HUES48 (cell line): ENCODE measurements around the gene SCOC.
A peak's percentile ranks its signal among the peaks of the same experiment; 100 is the strongest.

Experiments used
- H3K27ac ChIP-seq: one replicate; pipeline ENCODE4 v1.7.0; 2013; ENCODE audit warnings: low read depth, low read length, inconsistent platforms
- H3K27me3 ChIP-seq: 2 replicates; pipeline ENCODE4 v1.6.1; 2013; ENCODE audit warnings: mild to moderate bottlenecking, low read length; ENCODE audit not compliant: control insufficient read depth, insufficient read depth
- H3K36me3 ChIP-seq: 2 replicates; pipeline ENCODE4 v1.6.1; 2013; ENCODE audit warnings: low read length; ENCODE audit not compliant: control insufficient read depth, insufficient read depth
- H3K4me1 ChIP-seq: 2 replicates; pipeline ENCODE4 v1.6.1; 2013; ENCODE audit warnings: mild to moderate bottlenecking, low read length; ENCODE audit not compliant: control insufficient read depth, insufficient read depth
- H3K4me3 ChIP-seq: 2 replicates; pipeline ENCODE4 v1.5.1; 2013; ENCODE audit warnings: mild to moderate bottlenecking, low read depth, low read length
- H3K9ac ChIP-seq: 2 replicates; pipeline ENCODE4 v1.6.1; 2013; ENCODE audit warnings: mild to moderate bottlenecking, low read depth, low read length, moderate library complexity
- H3K9me3 ChIP-seq: 2 replicates; pipeline ENCODE4 v1.6.1; 2013; ENCODE audit warnings: low read length; ENCODE audit not compliant: control insufficient read depth, insufficient read depth

SCOC gene

DNA sequence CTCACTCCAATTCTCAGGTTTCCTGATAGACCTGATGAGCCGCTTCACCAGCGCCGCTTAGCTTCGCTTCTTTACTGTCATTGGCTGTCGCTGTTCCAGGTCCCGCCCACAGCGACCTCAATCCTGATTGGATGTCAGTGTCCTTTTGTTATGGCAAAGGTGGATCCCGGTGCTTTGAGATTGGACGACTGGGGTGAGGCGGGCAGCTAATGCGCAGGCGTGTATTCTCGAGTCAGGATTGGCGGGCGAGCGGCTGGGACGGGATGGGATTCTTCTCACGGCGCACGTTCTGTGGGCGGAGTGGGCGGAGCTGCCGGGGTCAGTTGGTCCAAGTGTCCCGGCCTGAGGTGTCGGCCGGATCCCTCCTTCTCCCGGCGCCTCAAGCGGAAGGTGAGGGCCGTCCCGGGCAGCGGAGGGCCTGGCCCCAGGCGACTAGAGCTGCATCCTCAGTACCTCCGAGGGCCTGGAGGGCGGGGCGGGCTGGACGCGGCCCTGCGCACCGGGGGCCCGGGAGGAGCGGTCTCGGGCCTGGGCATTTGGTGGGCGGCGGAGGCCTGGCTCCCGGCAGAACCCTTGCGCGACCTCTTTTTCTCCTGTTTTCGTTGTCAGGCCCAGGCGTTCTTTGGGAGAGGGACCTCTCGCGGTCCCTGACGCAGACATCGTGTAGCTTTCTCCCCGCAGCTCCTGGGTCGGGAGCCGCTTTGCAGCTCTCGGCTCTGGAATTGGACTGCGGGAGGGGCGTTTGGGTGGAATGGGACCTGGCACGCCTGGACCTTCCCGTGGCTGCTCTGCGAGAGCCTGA is at the start of gene SCOC:
SCOC (plus strand) TSS at position 319 of the 802 bp plus-strand sequence. CDS start 5,525 bp downstream, outside the sequence.
- peaks cover 7% of the 10 kb centered on the region; the same call in 1 of the 2 replicates for H3K4me1 ChIP-seq
- H3K36me3 ChIP-seq: no peaks in the 10 kb centered on the region
- H3K4me3 ChIP-seq: peak within 1 kb of the TSS; percentile 89
- peak within 1 kb of the TSS; percentile 64 for H3K9ac ChIP-seq
- H3K9me3 ChIP-seq: no peaks in the 10 kb centered on the region
- H3K27me3 ChIP-seq: no peaks in the 10 kb centered on the region
- H3K27ac ChIP-seq: peak within 1 kb of the TSS; percentile 96

DNA sequence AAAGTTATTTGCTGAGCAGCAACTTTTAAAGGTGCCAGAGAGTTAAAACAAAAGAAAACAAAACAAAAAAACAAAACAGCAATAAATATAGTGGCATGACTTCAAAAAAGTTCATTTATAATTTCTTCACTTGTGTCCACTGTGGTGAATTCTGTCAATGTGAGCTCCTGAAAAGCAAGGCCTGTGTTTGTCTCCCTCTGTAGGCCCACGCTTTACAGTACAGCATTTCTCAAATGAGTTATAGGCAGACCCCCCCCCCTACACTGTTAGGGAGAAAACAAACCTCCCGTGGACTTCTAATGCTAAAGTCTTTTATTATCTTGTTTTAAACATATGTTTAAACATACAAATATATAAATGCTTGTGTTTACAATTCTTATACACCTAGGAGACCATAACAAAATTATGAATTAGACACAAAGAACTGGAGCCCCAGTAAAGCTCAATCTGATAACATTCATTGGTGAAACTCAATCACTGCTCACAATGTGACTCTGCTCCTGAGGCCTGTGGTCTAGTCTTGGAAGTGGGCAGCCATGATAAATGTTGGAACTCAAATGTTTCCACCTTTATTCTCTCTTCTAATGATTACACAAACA is 47.0 kb upstream of the SCOC start:
- Histone ChIP-seq H3K4me3 (no peak overlapping the region), H3K9me3 (no peaks in the 10 kb centered on the region), H3K27ac (no peak overlapping the region), H3K36me3 (no peaks in the 10 kb centered on the region), H3K4me1 (no peaks in the 10 kb centered on the region), H3K27me3 (no peaks in the 10 kb centered on the region), H3K9ac (no peak overlapping the region)

- H3K36me3 ChIP-seq: no peaks in the 10 kb centered on the region
- no peaks in the 10 kb centered on the region for H3K9me3 ChIP-seq
- H3K27ac ChIP-seq: no peak overlapping the region
- H3K9ac ChIP-seq: no peak overlapping the region
- H3K4me3 ChIP-seq: no peak overlapping the region
- H3K4me1 ChIP-seq: no peaks in the 10 kb centered on the region
- H3K27me3 ChIP-seq: no peaks in the 10 kb centered on the region
Observed at GRCh38 chr4:140330311-140330900, 43.0 kb upstream of the SCOC start.

- no peaks in the 10 kb centered on the region for H3K4me1 ChIP-seq
- H3K27ac ChIP-seq: no peak overlapping the region
- no peaks in the 10 kb centered on the region for H3K9me3 ChIP-seq
- H3K4me3 ChIP-seq: no peak overlapping the region
- no peaks in the 10 kb centered on the region for H3K27me3 ChIP-seq
- H3K36me3 ChIP-seq: no peaks in the 10 kb centered on the region
- no peak overlapping the region for H3K9ac ChIP-seq
Observed at GRCh38 chr4:140331245-140331644, 42.2 kb upstream of the SCOC start.

GRCh38 chr4:140331876-140332275 is 41.6 kb upstream of the SCOC start:
- H3K9me3 ChIP-seq: no peaks in the 10 kb centered on the region
- H3K9ac ChIP-seq: no peak overlapping the region

DNA sequence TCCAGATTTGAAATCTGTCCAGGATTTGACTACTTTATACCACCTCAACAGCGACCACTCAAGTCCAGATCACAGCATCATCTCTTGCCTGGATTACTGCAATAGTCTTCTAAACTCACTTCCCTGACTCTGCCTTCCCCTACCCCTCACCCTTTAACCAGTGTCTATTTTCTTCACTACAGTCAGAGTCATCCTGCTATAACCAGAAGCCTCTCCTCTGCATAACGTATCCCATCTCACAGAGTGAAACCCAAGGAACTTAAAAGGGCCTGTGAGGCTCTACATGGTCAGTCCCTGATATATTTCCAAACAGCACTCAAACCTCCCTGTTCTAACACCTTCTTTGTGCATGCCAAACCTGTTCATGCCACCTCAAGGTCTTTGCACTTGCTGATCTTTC is 40.7 kb upstream of the SCOC start:
- H3K27me3 ChIP-seq: no peaks in the 10 kb centered on the region
- no peaks in the 10 kb centered on the region for H3K36me3 ChIP-seq
- no peak overlapping the region for H3K27ac ChIP-seq
- H3K4me3 ChIP-seq: no peak overlapping the region
- H3K9me3 ChIP-seq: no peaks in the 10 kb centered on the region
- no peaks in the 10 kb centered on the region for H3K4me1 ChIP-seq
- no peak overlapping the region for H3K9ac ChIP-seq

More at GRCh38 chr4:140331876-140332275, 41.6 kb upstream of the SCOC start:
- H3K27me3 ChIP-seq: no peaks in the 10 kb centered on the region
- no peak overlapping the region for H3K27ac ChIP-seq
- H3K4me3 ChIP-seq: no peak overlapping the region
- no peaks in the 10 kb centered on the region for H3K4me1 ChIP-seq
- no peaks in the 10 kb centered on the region for H3K36me3 ChIP-seq

DNA sequence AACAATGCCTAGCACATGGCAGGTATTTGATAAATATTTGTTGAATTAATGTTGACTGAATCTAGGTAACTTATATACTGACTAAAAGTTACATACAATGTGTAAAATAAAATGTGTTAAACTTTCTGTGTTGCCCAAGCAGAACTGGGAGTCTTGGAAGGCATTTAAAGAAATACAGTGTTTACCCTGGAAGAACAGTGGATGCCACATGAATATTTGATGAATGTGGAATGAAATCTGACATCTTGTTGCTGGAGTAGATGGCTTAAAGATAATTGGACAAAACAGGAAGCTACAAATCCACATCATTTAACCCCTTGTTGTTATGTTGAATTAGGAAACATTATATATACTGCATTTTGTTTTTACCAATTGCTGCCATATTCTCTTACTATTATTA is 39.9 kb upstream of the SCOC start:
- no peak overlapping the region for H3K4me3 ChIP-seq

GRCh38 chr4:140335076-140335475 is 38.4 kb upstream of the SCOC start:
- Histone ChIP-seq H3K27ac (no peak overlapping the region), H3K4me3 (no peak overlapping the region), H3K27me3 (no peaks in the 10 kb centered on the region), H3K36me3 (no peaks in the 10 kb centered on the region), H3K9ac (no peak overlapping the region), H3K9me3 (no peaks in the 10 kb centered on the region), H3K4me1 (no peaks in the 10 kb centered on the region)

More for the DNA sequence above, 39.9 kb upstream of the SCOC start:
- Histone ChIP-seq H3K9me3 (no peaks in the 10 kb centered on the region), H3K27ac (no peak overlapping the region), H3K9ac (no peak overlapping the region), H3K36me3 (no peaks in the 10 kb centered on the region), H3K4me1 (no peaks in the 10 kb centered on the region), H3K27me3 (no peaks in the 10 kb centered on the region)

DNA sequence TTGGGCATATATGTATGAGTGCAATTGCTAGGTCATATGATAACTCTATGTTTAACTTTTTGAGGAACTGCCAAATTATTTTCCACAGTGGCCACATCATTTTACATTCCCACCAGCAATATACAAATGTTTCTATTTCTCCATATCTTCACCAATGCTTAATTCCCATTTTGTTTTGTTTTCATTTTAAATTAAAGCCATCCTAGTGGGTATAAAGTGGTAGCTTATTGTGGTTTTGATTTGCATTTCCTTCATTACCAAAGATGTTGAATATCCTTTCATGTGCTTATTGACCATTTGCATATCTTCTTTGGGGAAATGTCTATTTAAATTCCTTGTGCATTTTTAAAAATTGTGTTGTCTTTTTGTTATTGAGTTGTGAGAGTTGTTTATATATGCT is 36.7 kb upstream of the SCOC start:
- Histone ChIP-seq H3K27me3 (no peaks in the 10 kb centered on the region), H3K4me1 (no peaks in the 10 kb centered on the region), H3K9ac (no peak overlapping the region), H3K36me3 (no peaks in the 10 kb centered on the region), H3K4me3 (no peak overlapping the region), H3K9me3 (no peaks in the 10 kb centered on the region), H3K27ac (no peak overlapping the region)

GRCh38 chr4:140342620-140343019 is 30.8 kb upstream of the SCOC start:
- Histone ChIP-seq H3K27me3 (no peaks in the 10 kb centered on the region), H3K36me3 (no peaks in the 10 kb centered on the region), H3K4me1 (peaks cover 20% of the 10 kb centered on the region), H3K9me3 (no peaks in the 10 kb centered on the region), H3K27ac (no peak overlapping the region), H3K4me3 (no peak overlapping the region), H3K9ac (no peak overlapping the region)

DNA sequence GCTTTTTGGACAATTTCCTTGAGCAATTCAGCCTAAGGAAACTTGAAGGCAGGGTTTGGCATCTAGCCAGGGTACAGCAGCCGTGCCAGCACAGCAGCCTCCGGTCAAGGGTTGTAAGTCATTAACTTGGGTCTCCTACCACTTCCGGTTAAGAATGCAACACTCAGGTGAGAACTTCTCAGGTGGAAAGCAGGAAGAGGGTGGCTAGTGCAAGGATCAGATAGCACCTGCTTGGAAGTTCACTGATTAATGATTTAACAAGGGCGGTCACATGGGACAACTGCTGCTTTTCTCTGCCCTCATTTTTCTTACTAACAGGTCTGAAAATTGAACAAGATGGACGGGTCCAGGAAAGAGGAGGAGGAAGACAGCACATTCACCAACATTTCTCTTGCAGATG is 30.1 kb upstream of the SCOC start:
- no peaks in the 10 kb centered on the region for H3K27me3 ChIP-seq

More for the DNA sequence above, 30.1 kb upstream of the SCOC start:
- H3K9ac ChIP-seq: no peak overlapping the region
- no peaks in the 10 kb centered on the region for H3K36me3 ChIP-seq
- H3K9me3 ChIP-seq: no peaks in the 10 kb centered on the region
- no peak overlapping the region for H3K27ac ChIP-seq
- H3K4me1 ChIP-seq: peaks cover 20% of the 10 kb centered on the region
- H3K4me3 ChIP-seq: no peak overlapping the region
